SIG-M5 treated with dmso at 0.1 percent for 504 hours (cell line): ENCODE results near the gene GDF2.
A peak's percentile ranks its signal among the peaks of the same experiment; 100 is the strongest.

Experiments
- DNase-seq: peaks from one replicate; lab custom pipeline; 2025; ENCODE audit not compliant: unreplicated experiment; lab: John Stamatoyannopoulos, UW

Gene GDF2

GRCh38 chr10:47311932-47312662, 10.2 kb upstream of the GDF2 start:
- peak; percentile 75 for DNase-seq

- DNase-seq: no peak
These were observed 9.6 kb upstream of the GDF2 start for GRCh38 chr10:47312663-47312995.

GRCh38 chr10:47314416-47314970, 7.8 kb upstream of the GDF2 start:
- no peak for DNase-seq

- DNase-seq: no peak
These were observed 6.8 kb upstream of the GDF2 start for GRCh38 chr10:47315421-47315820.

- DNase-seq: no peak
These were observed 6.1 kb upstream of the GDF2 start for GRCh38 chr10:47316131-47316530.

- DNase-seq: no peak
These were observed 5.0 kb upstream of the GDF2 start for GRCh38 chr10:47317251-47317650.

GRCh38 chr10:47318706-47319105, 3.5 kb upstream of the GDF2 start:
- DNase-seq: no peak

- no peak for DNase-seq
These were observed 2.5 kb upstream of the GDF2 start for GRCh38 chr10:47319784-47320183.

GRCh38 chr10:47320812-47321211, 1.4 kb upstream of the GDF2 start:
- no peak for DNase-seq

- DNase-seq: no peak
These were observed 596 bp upstream of the GDF2 start for GRCh38 chr10:47321521-47322195.

- no peak for DNase-seq
These were observed 833 bp downstream of the GDF2 start for GRCh38 chr10:47323087-47323486.

- DNase-seq: no peak
These were observed 1.5 kb downstream of the GDF2 start for GRCh38 chr10:47323636-47324296.

GRCh38 chr10:47325303-47326291, 3.3 kb downstream of the GDF2 start:
- no peak for DNase-seq

GRCh38 chr10:47326306-47326926, 4.2 kb downstream of the GDF2 start:
- DNase-seq: no peak

GRCh38 chr10:47326927-47327330, 4.7 kb downstream of the GDF2 start:
- DNase-seq: no peak

- DNase-seq: no peak
These were observed 7.6 kb downstream of the GDF2 start for GRCh38 chr10:47329855-47330254.

- DNase-seq: no peak
These were observed 8.1 kb downstream of the GDF2 start for GRCh38 chr10:47330366-47330765.

- DNase-seq: no peak
These were observed 8.6 kb downstream of the GDF2 start for GRCh38 chr10:47330804-47331203.

GRCh38 chr10:47331491-47331890, 9.2 kb downstream of the GDF2 start:
- DNase-seq: no peak

GRCh38 chr10:47331954-47332353, 9.7 kb downstream of the GDF2 start:
- DNase-seq: no peak
